Cardiac fibroblast (primary cell): ENCODE data around the gene DDX24.

Experiments
- DNase-seq, 2 donors: peaks; one replicate each; pipeline versions ENCODE4 v3.0.0 to v3.0.0-alpha.2; 2010; ENCODE audit warnings: low read depth in 2 of 2
- H3K4me3 ChIP-seq, 2 donors: replicated peaks in 1 of 2; 1 replicate in 1 of 2; 2 replicates in 1 of 2; pipeline ENCODE4 v1.5.1; 2011; ENCODE audit warnings: low read depth in 2 of 2, low read length in 2 of 2, mild to moderate bottlenecking in 2 of 2, moderate library complexity in 1 of 2
- TF ChIP-seq, protein P1 (sequence below): IDR thresholded peaks from one replicate; pipeline ENCODE4 v1.5.1; 2011; ENCODE audit warnings: low read depth, mild to moderate bottlenecking, low read length, inconsistent platforms

The DDX24 gene

DNA sequence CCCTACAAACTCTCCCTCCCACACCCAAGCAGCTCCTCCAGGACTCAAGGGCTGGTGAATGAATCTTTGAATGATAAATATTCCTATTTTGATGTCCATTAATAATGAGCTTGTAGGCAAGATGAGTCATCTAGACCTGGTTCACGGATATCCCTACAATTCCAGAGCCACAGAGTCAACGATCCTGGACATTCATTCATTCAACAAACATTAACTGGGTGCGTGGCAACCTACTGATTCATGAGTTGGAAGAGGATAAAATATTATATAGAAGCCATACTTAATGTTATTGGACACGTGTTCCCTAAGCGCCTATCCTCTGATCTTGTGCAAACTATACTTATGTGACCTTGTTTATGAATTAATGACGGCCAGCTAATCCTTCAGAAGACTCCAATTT lies 55.3 kb downstream of the DDX24 start:
- H3K4me3 ChIP-seq: no peak overlapping the region
- TF ChIP-seq, protein P1, sequence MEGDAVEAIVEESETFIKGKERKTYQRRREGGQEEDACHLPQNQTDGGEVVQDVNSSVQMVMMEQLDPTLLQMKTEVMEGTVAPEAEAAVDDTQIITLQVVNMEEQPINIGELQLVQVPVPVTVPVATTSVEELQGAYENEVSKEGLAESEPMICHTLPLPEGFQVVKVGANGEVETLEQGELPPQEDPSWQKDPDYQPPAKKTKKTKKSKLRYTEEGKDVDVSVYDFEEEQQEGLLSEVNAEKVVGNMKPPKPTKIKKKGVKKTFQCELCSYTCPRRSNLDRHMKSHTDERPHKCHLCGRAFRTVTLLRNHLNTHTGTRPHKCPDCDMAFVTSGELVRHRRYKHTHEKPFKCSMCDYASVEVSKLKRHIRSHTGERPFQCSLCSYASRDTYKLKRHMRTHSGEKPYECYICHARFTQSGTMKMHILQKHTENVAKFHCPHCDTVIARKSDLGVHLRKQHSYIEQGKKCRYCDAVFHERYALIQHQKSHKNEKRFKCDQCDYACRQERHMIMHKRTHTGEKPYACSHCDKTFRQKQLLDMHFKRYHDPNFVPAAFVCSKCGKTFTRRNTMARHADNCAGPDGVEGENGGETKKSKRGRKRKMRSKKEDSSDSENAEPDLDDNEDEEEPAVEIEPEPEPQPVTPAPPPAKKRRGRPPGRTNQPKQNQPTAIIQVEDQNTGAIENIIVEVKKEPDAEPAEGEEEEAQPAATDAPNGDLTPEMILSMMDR: no peak
- DNase-seq: no peak

DNA sequence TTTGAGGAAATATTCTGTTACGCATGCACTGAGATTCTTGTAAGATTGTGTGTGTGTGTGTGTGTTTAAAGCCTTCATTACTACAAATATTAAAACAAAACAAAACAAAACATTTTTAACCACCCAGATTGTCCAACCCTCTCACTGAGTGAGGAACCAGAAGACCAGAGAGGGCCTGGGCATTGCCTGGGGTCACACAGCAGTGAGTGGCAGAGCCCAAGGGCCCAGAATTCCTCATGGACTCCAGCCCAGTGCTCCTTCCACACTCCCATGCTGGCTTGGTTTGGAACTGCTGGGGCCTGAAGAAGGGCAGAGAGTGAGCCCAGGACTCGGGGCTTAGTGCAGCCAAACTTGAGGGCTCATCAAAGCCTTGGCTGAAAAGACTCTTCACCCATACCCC lies 56.5 kb downstream of the DDX24 start:
- no peak for DNase-seq
- H3K4me3 ChIP-seq: no peak overlapping the region
- TF ChIP-seq, protein P1: no peak

DNA sequence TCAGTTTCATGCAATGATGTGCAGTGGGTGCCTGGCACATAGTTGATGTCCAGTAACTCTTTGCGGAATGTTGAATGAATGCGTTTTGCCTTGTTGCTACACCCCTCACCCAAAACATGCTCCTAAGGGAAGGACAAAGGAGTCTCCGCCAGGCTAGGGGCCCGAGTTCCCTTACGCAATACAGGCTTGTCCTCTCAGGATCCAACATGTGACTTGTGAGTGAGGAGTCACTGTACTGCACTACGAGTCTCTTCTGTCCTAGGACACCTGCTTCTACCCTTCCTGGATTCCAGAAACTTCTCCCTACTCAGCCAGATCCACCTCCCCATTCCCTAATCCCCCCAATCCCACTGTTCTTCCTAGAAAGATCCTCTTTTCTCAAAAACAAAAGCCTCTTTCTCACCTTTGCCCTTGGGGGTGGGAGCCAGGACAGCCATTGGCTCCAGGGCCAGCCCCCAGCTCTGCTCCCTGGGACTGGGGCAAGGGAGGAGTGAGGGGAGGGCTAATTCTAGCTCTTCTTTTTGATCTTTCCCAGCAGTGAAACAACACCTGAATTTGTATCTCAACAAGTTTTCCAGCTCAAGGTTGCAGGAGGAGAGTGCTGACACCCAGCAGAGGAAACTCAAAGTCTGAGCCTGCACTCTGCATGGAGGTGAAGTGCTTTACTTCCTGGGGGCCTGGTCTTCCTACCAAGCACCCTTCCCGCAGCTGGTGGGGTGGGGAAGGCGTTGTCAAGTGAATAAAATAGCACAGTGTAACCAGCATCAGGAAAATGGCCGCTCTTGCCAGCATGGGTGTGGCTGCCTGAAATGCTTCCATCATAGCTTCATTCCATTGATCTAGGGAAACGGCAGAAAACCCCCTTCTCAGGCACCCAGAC lies 58.2 kb downstream of the DDX24 start:
- no peak overlapping the region for H3K4me3 ChIP-seq
- DNase-seq: no peak
- TF ChIP-seq, protein P1: no peak

DNA sequence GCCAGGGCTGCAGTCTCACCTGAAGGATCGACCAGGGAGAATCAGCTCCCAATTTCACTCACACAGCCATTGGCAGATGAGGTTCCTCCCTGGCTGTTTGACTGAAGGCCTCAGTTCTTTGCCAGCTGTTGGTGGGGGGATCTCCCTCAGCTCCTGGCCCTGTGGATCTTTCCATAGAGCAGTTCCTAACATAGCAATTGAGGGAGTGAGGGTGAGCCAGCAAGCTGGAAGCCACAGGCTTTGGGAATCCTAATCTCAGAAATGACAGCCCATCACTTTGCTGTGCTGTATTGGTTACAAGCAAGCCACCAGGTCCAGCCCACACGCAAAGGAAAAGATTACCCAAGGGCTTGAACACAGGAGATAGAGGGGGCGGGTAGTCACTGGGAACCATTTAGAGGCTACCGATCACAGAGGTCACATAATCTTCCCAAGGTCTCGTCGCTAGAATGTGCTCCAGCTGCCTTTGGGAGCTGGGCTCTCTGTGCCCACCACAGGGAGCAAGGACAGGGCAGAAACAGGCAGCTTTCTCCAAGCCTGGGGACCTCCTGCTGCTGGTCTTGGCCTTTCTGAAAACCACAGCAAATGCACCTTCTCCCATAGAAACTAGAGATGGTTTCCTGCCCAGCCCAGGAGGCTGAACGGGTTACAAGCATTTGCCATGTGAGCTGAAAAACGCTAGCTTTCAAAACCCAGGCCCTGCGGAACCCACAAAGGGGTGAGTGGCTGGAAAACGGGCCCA lies 59.4 kb downstream of the DDX24 start:
- TF ChIP-seq, protein P1: no peak
- DNase-seq: no peak
- no peak overlapping the region for H3K4me3 ChIP-seq

DNA sequence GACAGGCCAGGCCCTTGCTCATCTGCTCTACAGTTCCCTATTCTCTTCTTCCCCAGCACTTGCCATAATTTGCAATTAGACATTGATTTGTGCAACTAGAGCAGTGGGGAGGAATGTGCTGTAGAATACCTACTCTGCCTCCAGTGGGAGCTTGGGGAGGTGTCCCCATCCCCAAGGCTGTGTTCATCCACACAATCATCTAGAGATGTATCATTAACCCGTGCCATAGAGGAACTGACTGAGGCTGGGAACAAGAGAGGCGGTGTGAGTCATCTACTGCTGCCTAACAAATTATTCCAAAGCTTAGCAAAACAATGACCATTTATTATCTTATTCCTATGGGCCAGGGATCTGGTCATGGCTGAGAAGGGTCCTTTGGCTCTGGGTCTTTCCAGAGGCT lies 60.0 kb downstream of the DDX24 start:
- TF ChIP-seq, protein P1: no peak
- peak in 1 of 2 donors; percentile 53 for DNase-seq
- H3K4me3 ChIP-seq: no peak overlapping the region

DNA sequence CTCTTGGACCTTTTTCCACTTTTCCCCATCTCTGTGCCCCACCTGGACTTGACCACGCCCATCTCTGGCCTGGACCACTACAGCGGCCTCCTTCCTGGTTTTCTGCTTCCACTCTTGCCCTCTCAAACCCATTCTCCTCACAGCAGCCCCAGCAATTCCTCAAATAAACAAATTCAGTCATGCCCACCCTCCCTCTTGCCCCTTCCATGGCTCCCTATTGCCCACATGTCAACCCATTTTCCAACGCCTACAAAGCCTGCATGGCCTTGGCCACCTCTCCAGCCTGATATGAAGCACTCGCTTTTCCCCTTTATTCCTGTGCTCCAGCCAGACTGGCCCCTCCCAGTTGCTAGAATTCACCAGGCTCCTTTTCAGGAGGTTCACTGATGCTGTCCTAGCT lies 60.7 kb downstream of the DDX24 start:
- no peak for DNase-seq
- H3K4me3 ChIP-seq: no peak overlapping the region
- TF ChIP-seq, protein P1: no peak
